Liver (tissue), 3 donors: ENCODE data around the gene SEPTIN10.

Experiments
- EGR1 ChIP-seq, 2 donors: IDR thresholded peaks; 2 replicates each; pipeline ENCODE4 v1.6.1; 2016 to 2018; ENCODE audit warnings: antibody characterized with exemption in 2 of 2, low read depth in 2 of 2
- HNF4A ChIP-seq, 2 donors: conservative IDR thresholded peaks; 2 replicates each; pipeline ENCODE4 v1.6.1; 2016; ENCODE audit warnings: antibody characterized with exemption in 2 of 2, mild to moderate bottlenecking in 2 of 2
- TAF1 ChIP-seq: conservative IDR thresholded peaks from 2 replicates; pipeline ENCODE4 v1.6.1; 2016; ENCODE audit warnings: antibody characterized with exemption, mild to moderate bottlenecking
- ZBTB33 ChIP-seq: IDR thresholded peaks from 2 replicates; pipeline ENCODE4 v1.6.1; 2016; ENCODE audit warnings: antibody characterized with exemption
- TF ChIP-seq, protein P1 (sequence below): fragments of 150-350 bp; IDR thresholded peaks from 2 replicates; pipeline ENCODE4 v1.5.1; 2017; ENCODE audit warnings: improper control_type of control experiment, low read depth, low read length; ENCODE audit not compliant: missing input control
- donor health status: healthy.
- donor health status: healthy.

DNA sequence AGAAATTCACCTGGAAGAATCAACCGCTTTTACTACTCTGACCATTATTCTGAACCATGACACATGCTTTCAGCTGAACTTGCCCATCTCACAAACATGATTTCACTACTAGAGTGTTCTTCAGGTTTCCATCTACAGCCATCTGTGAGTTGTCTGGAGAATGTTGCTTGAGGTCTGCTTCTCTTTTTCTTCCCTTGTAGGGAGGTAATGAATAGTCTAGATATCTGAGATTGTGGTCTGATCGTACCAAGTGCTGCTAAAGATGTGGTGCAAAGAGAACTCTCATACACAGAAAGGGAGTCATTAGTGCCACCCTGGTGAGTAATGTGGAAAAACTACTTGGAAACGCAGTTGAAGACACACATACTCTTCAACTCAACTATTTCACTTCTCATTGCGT lies 10.6 kb upstream of the SEPTIN10 start:
- TF ChIP-seq EGR1 (IDR thresholded peaks at IDR 0.05; ENCODE audit: low read depth in 2 of 2) = no peak
- TF ChIP-seq, protein P1, sequence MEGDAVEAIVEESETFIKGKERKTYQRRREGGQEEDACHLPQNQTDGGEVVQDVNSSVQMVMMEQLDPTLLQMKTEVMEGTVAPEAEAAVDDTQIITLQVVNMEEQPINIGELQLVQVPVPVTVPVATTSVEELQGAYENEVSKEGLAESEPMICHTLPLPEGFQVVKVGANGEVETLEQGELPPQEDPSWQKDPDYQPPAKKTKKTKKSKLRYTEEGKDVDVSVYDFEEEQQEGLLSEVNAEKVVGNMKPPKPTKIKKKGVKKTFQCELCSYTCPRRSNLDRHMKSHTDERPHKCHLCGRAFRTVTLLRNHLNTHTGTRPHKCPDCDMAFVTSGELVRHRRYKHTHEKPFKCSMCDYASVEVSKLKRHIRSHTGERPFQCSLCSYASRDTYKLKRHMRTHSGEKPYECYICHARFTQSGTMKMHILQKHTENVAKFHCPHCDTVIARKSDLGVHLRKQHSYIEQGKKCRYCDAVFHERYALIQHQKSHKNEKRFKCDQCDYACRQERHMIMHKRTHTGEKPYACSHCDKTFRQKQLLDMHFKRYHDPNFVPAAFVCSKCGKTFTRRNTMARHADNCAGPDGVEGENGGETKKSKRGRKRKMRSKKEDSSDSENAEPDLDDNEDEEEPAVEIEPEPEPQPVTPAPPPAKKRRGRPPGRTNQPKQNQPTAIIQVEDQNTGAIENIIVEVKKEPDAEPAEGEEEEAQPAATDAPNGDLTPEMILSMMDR = no peak
- no peak for TF ChIP-seq TAF1
- TF ChIP-seq HNF4A (conservative IDR thresholded peaks at IDR 0.05) = no peak
- no peak for TF ChIP-seq ZBTB33
